GM03348 (cell line): ENCODE data around the gene TBC1D1.

ENCODE experiments used
- DNase-seq: peaks from one replicate; pipeline ENCODE4 v3.0.0; 2012; ENCODE audit warnings: low spot score

TBC1D1 gene

DNA sequence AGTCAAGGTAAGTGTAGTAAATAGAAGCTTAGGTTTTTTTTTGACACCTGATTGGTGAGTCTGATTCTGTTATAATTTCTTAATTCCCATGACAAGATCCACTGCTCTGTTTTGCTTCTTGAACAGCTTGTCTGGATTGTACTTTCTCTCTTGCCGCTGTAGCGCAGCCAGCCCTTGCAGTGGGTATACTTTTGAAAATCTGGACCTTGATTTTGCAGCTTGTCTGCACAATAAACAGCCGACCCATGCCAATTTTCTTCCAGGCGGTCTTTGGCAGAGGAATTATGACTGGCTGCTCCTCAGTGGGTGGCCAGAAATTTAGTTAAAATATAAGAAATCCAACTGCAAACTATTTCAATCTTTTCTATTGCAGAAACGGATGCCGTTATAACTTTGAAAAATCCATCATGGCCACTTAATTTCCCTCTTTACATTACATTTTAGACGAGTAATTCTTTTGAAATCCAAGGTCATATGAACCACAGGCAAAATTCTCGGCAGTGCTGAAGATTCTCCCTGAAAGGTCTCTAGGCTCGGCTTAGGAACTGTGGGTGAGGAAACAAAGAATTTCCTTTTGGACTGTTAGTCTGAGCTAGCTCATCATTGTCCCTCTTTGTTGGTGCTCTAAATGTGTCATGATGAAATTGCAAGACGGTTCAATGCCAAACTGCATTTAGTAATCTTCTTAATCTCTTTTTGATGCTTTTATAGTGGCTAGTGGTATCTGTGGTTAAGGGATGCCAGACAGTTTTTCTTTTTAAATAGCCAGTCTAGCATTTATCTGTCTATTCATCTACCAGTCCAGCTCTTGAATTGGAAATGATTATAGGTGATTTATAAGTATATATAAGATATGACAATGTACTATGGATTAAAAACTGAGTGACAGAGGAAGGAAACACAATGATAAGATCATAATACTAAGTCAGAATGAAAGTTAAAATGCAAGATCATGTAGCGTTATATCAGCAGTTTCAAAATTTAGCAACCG lies 37.8 kb downstream of the TBC1D1 start:
- DNase-seq: peak; percentile 11

DNA sequence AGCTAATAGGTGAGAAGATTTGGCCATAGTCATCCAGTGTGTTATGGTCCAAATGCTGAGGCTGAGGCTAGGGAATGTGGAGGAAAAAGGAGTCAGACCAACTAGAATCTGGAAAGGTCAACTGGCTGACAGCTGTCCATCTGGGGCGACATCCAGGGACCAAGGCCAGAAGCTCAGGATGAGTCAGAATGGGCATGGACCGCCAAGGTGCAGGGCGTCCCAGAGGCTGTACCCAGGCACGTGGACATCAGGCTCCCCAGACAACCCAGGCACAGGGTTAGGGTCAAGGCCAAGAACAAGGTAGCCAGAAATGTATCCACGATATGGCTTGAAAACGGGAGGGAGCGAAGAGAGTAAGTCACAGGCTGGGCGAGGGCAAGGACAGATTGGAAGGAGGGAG lies 43.2 kb downstream of the TBC1D1 start:
- no peak for DNase-seq

DNA sequence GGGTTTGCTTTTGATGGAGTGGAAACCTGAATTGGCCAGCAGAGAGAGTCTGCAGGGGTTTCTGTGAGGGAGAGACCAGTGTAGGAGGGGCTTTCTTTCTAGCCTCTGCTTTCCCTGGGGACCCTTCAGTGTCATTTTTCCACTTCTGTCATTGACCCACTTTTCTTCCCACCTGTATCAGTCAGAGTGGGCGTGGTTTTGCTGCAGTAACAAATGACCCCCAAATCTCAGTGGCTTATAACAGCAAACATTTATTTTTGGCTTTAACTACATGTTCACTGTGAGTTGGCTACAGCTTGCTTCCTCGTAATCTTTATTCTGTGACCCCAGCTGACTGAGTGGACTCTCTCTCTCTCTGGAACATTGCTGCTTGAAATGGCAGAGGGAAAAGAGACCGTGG lies 43.7 kb downstream of the TBC1D1 start:
- DNase-seq: no peak

DNA sequence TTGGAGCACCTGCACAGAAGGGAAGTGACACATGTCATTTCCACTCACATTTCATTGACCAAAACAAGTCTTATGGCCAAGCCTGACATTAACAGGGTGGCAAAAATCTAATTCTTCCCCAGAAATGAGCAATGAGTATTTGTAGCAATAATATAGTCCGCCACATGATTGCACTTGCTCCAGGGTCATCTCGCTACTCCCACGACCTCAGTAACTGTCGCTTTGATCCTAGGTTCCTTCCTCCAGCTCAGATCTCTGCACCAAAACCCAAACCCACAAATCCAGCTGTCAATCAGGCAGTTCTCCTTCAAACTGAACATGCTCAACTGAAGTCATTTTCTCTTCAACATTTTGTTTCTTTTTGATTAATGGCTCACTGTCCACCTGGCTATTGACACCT lies 44.1 kb downstream of the TBC1D1 start:
- DNase-seq: no peak

DNA sequence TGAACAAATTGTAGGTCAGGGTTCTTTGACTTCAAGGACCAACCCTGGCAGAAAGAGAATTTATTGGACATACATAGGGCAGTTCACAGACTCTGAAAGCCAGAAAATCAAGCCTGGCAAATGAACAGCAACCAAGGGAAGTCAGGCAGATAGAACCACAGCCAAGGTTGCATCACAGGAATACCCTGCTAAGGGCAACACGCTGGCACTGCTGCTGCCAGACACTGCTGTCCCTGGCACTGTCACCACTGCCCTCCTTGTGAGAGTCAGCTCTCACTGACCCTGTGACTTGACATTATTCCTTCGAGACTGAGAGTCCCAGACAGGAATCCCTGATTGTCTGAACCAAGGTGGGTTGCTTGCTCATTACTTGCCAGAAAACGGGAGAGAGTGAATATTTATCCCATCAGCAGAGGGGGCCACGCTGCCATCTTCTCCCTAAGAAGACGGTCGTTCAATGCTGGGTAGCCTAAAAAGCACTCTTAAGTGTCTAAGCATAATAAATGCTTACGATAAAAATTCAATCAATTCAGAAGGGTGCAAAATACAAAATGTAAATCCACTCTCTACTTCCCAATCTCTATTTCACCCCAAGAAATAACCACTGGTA lies 46.1 kb downstream of the TBC1D1 start:
- DNase-seq: no peak

DNA sequence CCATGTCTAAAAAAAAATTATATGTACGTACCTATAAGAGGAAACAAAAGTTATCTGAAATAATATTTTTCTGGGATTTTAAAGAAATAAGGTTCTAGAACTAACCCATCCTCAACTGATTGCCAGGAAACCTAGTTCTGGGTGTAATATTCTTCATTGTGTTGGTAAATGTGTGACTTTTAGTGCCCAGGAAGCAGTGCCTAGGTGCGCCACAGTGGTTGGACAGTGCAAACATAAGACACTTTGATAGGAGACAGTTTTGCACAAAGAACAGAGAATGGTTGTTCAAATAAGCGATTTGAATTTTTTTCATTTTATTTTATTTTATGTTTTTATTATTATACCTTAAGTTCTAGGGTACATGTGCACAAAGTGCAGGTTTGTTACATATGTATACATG lies 47.3 kb downstream of the TBC1D1 start:
- DNase-seq: no peak

DNA sequence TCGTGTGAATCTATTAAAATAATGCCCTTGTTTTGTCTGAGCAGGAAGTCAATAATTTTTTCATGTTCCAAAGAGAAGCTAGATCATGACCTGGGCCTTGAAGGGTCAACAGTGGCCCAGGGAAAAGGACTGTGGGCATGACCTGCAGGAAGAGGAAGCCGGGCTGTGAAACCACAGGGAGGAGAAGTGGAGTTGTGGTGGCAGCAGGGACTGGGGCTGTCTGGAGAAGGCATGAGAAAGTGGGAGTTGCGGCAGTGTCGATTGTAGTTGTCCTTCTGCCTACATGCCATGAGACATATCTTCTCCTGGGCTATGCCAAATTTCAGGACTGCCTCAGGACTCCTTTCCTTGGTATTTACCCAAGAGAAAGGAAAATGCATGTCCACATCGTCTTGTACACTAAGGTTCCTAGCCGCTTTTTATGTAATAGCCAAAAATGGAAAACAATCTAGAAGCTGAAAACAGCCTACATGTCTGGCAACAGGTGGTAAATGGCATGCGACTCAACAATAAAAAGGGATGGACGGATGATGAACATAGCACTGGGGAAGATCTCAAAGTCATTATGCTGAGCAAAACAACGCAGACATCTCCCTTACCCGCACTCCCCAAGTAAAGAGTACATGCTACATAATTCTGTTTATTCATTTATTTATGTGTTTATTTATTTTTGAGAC lies 55.8 kb downstream of the TBC1D1 start:
- DNase-seq: no peak

DNA sequence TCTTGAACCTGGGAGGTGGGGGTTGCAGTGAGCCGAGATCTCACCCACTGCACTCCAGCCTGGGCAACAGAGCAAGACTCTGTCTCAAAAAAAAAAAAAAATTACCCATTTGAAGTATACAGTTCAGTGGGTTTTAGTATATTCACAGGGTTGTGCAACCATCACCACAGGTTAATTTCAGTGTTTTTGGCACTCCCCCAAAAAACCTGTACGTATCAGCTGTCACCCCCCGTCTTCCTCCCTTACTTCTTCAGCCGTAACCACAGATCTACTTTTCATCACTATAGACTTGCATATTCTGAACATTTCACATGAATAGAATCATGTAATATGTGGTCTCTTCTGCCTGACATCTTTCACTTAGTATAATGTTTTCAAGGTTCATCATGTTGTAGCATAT lies 57.7 kb downstream of the TBC1D1 start:
- no peak for DNase-seq

DNA sequence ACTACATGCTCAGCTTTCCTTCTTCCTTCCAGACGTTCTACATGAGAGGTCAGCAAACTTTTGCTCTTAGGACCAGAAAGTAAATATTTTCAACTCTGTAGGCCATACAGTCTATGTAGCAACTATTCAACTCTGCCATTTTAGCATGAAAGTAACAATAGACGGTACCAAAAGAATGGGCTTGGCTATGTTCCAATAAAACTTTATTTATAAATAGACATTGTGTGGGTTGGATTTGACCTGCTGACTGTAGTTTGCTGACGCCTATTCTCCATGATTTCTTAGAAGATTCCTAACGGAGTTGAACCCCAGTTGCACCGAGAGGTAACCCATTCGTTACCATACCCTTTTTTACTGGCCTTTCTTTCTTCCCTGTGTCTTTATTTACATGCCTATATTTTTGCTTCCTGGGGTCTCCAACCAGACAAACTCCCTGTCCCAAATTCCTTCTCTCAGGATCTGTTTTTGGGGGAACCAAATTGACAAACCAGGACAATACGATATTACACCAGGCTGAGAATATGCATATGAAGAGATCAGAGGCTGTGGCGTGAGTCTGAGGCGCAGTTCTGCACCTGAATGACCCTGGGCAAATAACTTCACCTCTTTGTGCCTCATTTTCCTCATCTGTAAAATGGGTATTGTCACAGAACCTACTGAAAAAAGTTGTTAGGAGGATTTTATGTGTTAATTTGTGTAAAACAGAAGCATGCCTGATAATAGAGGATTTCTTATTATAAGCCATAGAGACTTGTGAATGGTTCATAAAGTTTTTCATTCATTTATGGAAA lies 58.9 kb downstream of the TBC1D1 start:
- DNase-seq: no peak

DNA sequence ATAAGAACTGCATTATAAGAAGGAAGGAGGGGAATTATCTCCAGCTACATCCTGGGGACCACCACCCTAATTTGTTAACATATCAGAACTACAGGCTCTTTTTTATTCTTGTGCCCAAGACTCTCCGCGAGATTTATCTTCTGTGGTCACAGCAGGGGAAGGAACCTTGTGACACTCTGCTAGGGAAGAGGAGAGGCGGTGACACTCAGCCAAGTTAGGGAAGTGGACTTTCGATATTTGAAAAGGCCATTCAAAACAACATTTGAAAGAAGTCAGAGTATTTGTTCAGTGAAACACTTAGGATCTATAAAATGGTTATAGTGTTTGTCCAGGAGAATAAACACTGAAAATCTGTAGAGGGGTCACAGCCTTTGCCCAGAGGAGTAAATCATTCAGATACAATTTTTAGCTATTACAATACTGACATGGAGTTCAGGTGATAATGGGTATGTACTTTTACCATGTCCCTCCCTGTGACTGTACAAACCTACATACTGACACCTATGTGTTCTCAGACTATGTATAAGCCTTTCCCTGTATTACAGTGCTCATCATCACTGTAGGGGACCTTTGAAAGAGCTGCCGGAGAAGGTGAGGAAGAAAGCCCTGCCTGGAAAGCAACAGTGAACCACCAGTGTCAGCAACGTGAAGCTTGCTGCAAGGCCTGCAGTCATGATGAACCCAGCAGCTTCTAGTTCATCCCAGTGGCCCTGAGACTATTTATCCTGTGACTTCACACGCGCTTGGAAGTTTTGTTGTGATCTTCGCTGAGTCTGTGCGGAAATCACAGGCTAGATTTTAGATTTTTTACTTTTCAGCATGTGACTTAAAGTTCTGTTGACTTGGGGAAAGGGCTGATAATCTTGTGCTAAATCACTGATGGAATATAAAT lies 60.8 kb downstream of the TBC1D1 start:
- DNase-seq: no peak

DNA sequence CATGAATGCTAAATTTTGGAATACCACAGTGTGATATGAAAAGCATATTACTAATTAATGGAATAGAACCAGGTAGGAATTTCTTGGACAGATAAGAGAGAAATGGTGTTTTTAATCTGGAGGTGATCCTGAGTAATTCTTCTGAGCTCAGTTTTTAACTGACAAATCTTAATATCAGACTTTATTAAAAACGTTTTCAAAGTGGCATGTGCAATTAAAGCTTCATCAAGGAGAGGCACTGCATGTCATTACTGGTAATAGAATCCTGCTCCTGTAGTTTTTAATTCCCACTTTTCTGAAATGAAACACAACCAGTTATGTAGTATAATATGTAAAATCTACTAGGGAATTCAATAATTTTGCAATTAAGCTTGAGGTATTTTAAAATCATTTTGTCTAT lies 62.3 kb downstream of the TBC1D1 start:
- DNase-seq: no peak

DNA sequence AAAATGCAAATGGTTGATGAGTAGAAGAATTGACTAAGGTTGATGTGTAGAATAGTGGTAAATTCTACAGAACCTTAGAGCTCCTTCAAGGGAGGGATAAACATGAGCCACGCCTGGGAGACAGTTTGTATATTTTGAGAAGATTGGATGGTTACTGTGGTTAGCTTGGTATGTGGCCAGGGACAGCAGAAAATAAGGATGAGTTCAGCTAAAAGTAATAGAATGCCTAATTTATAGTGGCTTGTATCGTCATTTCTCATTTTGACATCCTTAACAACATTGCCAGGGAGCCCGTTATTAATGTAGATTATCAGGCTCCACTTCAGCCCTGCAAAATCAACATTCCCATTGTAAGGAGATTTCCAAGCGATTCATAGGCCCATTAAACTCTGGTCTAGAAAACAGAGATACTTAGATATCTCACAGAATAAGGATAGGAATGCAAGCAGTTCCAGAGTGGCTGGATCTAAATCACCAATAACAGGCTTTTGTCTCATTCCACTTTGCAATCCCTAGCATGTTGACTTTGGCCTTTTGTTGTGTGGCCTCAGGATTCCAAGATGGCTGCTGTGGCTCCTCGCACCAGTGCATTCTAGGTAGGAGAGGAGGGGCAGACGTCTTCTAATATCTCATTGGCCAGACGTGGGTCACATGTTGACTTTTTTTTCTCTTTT lies 62.9 kb downstream of the TBC1D1 start:
- DNase-seq: no peak

DNA sequence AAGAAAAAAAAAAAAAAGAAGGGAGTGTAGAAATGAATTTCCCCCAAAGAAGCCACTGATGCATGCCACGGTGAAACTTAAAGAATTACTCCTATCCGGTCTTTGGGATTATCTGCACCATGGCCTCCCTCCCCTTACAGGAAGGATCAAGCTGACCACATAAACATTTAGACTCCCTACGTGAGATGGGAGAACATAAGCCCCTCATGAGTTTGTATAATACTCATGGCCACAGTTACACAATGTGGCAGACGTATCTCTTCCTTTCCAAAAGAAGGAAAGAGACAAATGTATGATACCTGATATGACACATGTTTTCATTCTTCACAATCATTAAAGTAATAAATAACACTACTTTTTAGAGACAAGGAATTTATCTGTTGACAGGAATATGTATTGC lies 66.1 kb downstream of the TBC1D1 start:
- no peak for DNase-seq

DNA sequence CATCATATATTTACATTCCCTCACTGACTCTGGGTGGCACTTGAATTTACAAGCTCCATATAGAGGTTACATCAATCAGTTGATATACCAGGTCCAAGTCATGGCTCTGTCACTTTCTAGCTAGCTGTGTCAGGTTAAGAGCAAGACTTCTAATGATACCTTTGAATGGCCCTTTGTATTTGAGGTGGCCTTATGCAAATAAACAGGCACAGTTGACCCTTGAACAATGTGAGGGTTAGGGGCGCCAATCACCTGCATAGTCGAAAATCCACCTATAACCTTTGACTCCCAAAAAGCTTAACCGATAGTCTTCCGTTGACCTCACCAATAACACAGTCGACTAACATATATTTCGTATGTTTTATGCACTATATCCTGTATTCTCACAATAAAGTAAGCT lies 68.0 kb downstream of the TBC1D1 start:
- no peak for DNase-seq

DNA sequence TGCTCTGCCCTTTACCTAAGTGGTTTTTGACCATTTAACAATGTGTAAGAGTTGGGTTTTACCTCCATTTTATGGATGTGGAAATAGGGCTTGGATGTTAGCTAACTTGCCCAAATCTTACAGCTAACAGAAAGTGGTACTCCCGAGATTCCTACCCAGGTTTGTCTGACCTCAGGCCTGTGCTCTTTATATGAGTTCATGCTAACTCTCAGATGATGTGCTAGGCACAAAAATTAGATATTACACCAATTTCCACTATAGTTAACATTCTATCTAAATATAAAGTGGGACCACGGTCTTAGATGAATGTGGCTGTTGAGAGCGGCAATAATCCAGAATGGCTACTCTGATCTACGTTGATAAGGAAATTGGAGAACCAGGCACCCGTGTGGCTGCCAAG lies 69.2 kb downstream of the TBC1D1 start, which contains the start of gene PTTG2:
PTTG2 (plus strand) TSS at position 301 of the 400 bp plus-strand sequence; CDS start at position 338, 37 bp downstream.
- no peak for DNase-seq

DNA sequence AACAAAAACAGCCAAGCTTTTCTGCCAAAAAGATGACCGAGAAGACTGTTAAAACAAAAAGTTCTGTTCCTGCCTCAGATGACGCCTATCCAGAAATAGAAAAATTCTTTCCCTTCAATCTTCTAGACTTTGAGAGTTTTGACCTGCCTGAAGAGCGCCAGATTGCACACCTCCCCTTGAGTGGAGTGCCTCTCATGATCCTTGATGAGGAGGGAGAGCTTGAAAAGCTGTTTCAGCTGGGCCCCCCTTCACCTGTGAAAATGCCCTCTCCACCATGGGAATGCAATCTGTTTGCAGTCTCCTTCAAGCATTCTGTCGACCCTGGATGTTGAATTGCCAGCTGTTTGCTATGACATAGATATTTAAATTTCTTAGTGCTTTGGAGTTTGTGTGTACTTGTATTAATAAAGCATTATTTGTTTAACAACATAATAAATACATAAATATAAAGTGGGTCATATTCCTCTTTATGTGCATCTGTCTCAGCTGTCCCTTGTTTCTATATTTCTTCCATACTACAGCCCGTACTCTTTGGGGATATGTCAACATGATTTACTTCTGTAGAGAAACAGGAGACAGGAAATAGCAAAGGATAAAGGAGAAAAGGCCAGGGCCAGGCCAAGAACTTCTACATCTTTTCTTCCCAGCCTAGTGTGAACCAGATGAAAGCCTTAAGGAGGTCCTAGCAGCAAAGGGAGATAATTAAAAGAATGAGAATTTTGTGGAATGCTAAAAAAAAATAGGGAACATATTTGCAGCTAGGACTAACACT lies 70.0 kb downstream of the TBC1D1 start:
- no peak for DNase-seq

DNA sequence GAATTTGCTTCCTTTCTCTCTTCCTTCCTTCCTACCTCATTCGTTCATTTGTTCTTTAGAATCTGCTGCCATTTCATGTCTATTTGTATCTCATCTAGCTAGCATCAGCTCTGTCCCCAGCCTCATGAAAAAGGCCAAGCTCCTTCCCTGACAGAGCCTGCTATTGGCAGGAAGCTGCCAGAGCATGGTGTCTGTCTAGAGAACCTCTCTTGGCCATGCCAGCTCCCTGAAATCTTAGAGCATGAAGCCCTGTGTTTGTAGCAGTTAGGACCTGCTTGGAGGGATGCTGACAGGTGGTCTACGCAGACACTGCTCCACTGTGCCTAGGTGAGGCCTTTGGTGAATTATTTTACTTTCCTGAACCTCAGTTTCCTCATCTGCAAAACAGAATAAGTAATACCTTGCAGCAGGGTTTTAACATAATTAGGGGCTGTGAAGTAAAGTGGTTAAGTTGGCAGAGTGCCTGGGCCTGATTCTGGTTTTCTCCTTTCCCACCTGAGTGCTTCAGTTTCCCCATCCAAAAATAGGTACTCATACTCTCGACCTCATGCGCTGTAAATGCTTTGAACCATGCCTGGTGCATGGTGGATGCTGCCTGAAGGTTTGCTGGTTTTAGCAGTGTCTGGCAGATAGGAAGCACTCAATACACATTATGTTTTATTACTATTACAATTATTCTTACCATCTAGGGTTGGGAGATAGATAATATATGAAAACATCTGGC lies 74.0 kb downstream of the TBC1D1 start:
- DNase-seq: no peak

DNA sequence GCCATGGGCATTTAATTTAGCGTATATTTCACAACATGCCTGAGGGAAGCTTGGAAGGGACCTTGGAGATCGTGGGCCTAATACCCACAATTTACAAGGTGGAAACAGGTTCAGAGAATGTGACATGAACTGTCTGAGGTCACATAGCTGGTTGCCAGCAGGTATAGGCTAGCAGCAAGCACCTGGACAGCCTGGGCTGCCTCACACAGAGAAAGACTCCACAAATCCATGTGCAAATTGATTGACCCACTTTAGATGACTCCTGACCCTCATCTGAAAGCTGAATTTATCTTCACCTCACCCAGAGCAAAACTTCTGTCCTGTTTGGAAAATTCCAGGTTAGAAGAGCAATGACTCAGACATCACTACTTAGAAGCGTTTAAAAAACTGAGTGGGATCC lies 75.2 kb downstream of the TBC1D1 start:
- DNase-seq: no peak

DNA sequence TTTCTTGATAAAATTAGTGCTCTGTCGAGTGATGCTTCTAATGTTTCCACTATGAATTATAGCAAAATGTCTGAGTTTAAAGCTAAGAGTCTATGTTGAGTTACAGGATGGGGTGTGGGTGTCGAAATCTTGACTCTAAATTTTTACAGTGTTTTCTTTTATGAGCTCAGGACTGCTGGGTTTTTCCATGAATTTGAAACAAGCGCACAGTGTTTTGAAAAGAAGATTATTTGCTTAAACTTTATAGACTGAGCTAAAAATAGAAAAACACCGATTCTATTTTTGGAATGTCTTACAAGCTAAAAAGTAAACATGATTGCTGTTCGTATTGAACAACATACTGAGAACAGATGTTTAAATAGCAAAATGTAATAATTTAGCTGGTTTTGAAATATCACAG lies 76.9 kb downstream of the TBC1D1 start:
- no peak for DNase-seq
